Endodermal cell (in vitro differentiated cells): ENCODE measurements around the gene INHBE. TPM values are rescaled to one million over a fixed set of nuclear protein-coding genes. Genes with fewer than 3 reads are reported as not detected.

Experiments
- DNase-seq: peaks from one replicate; pipeline ENCODE4 v3.0.0-alpha.2; 2017
- H3K27ac ChIP-seq: 2 replicates; pipeline ENCODE4 v1.5.1; 2013; ENCODE audit warnings: mild to moderate bottlenecking, low read depth, low read length, moderate library complexity
- H3K27me3 ChIP-seq: 2 replicates; pipeline ENCODE4 v1.6.1; 2013; ENCODE audit warnings: mild to moderate bottlenecking, low read length, moderate library complexity; ENCODE audit not compliant: insufficient read depth, control insufficient read depth, poor library complexity, severe bottlenecking
- H3K36me3 ChIP-seq: 2 replicates; pipeline ENCODE4 v1.7.0; 2013; ENCODE audit warnings: mild to moderate bottlenecking, low read length, moderate library complexity; ENCODE audit not compliant: control insufficient read depth, insufficient read depth
- H3K4me1 ChIP-seq: one replicate; pipeline ENCODE4 v1.7.0; 2013; ENCODE audit warnings: low read length; ENCODE audit not compliant: control insufficient read depth, insufficient read depth
- H3K4me3 ChIP-seq: 2 replicates; pipeline ENCODE4 v1.5.1; 2013; ENCODE audit warnings: mild to moderate bottlenecking, low read length, moderate library complexity
- H3K9ac ChIP-seq: 2 replicates; pipeline ENCODE4 v1.6.1; 2013; ENCODE audit warnings: mild to moderate bottlenecking, low read length, moderate library complexity; ENCODE audit not compliant: poor library complexity, severe bottlenecking; ENCODE audit errors: extremely low read depth
- H3K9me3 ChIP-seq: 2 replicates; pipeline ENCODE4 v1.6.1; 2013; ENCODE audit warnings: mild to moderate bottlenecking, low read length, moderate library complexity; ENCODE audit not compliant: control insufficient read depth
- H3K27ac Mint-ChIP-seq: 2 replicates; pipeline ENCODE4 v1.8.0; 2020; ENCODE audit warnings: mixed read lengths
- H3K27me3 Mint-ChIP-seq: 2 replicates; pipeline ENCODE4 v1.8.0; 2021; ENCODE audit warnings: mild to moderate bottlenecking, mixed read lengths; ENCODE audit not compliant: insufficient read depth
- H3K36me3 Mint-ChIP-seq: 2 replicates; pipeline ENCODE4 v1.8.0; 2020; ENCODE audit warnings: low read depth, mixed read lengths
- H3K4me1 Mint-ChIP-seq: 2 replicates; pipeline ENCODE4 v1.8.0; 2020; ENCODE audit warnings: mixed read lengths
- H3K4me3 Mint-ChIP-seq: 2 replicates; pipeline ENCODE4 v1.8.0; 2020; ENCODE audit warnings: mild to moderate bottlenecking, moderate library complexity, mixed read lengths
- H3K9me3 Mint-ChIP-seq: 2 replicates; pipeline ENCODE4 v1.8.0; 2020; ENCODE audit warnings: mild to moderate bottlenecking, mixed read lengths
- WGBS, 2 experiments: methylation state at CpG; one replicate each; pipeline versions ENCODE4 v1.1.5 to v1.1.7; 2013; ENCODE audit warnings: missing lambda C conversion rate in 2 of 2, mixed read lengths in 1 of 2; ENCODE audit not compliant: insufficient coverage in 1 of 2, insufficient read length in 1 of 2; 5-methylcytosine and 5-hydroxymethylcytosine counted together
- total RNA-seq, 2 donors: library from RNA; stranded (reverse); fragmentation: NEBNext Ultra II Directional in 1 of 2; extraction: Animal tissue kit (Norgen Biotek cat#: 25700) in 1 of 2; gene quantifications; 2 replicates in 1 of 2; 3 replicates in 1 of 2; pipeline ENCODE4 v1.2.1, GENCODE V29; 2021
- TF ChIP-seq, protein P1 (sequence below): fragments of 200-600 bp; sonication (generic); conservative IDR thresholded peaks from 2 replicates; pipeline ENCODE4 v1.5.0; 2021; ENCODE audit warnings: antibody characterized with exemption, mild to moderate bottlenecking

Gene INHBE
- total RNA-seq, 2 donors from 2014 or later = 0.24 to 0.29 TPM

DNA sequence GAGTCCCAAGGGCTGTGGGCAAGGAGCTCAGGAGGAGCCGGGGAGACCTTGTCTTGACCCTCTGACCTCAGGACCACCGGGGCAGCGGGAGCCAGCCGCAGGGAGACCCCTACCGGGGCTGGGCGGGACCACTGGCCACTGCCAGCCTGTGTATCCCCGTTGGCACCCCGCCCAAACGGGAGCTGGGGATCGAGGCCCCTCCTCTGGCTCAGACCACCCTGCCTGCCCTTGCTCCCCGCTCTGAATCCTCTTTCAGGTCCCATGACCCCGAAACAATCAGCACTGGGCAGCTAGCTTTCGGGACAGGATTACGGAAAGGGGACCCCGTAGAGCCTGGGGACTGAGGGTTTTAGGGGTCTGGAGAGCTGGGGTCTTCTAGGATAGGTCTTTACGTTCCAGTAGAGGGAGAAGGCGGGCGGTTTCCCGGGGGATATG, 5.8 kb downstream of the INHBE start:
- Histone ChIP-seq H3K36me3 (no peaks in the 10 kb centered on the region), H3K4me3 (peak overlapping the region; percentile 87), H3K4me1 (no peaks in the 10 kb centered on the region), H3K27ac (peak overlapping the region; percentile 44), H3K9ac (peak overlapping the region; percentile 18), H3K9me3 (no peaks in the 10 kb centered on the region), H3K27me3 (peaks cover 34% of the 10 kb centered on the region)
- 0 to 1% methylated on average over 4 to 17 of the region's 19 CpGs for WGBS, 2 experiments
- peak; percentile 95 for DNase-seq
- Mint-ChIP-seq H3K4me1 (peaks cover 21% of the 10 kb centered on the region), H3K9me3 (no peaks in the 10 kb centered on the region), H3K4me3 (peak overlapping the region; percentile 83), H3K27me3 (peaks cover 40% of the 10 kb centered on the region), H3K27ac (peak overlapping the region; percentile 52), H3K36me3 (no peaks in the 10 kb centered on the region)
- TF ChIP-seq, protein P1, sequence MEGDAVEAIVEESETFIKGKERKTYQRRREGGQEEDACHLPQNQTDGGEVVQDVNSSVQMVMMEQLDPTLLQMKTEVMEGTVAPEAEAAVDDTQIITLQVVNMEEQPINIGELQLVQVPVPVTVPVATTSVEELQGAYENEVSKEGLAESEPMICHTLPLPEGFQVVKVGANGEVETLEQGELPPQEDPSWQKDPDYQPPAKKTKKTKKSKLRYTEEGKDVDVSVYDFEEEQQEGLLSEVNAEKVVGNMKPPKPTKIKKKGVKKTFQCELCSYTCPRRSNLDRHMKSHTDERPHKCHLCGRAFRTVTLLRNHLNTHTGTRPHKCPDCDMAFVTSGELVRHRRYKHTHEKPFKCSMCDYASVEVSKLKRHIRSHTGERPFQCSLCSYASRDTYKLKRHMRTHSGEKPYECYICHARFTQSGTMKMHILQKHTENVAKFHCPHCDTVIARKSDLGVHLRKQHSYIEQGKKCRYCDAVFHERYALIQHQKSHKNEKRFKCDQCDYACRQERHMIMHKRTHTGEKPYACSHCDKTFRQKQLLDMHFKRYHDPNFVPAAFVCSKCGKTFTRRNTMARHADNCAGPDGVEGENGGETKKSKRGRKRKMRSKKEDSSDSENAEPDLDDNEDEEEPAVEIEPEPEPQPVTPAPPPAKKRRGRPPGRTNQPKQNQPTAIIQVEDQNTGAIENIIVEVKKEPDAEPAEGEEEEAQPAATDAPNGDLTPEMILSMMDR = peak; percentile 58

GRCh38 chr12:57461276-57461916, 6.3 kb downstream of the INHBE start:
- peak; percentile 95 for DNase-seq

GRCh38 chr12:57461917-57462250, 6.8 kb downstream of the INHBE start:
- Histone ChIP-seq H3K9me3 (no peaks in the 10 kb centered on the region), H3K4me1 (no peaks in the 10 kb centered on the region), H3K4me3 (peak overlapping the region; percentile 87), H3K27ac (no peak overlapping the region), H3K36me3 (no peaks in the 10 kb centered on the region), H3K27me3 (peaks cover 35% of the 10 kb centered on the region), H3K9ac (no peak overlapping the region)
- Mint-ChIP-seq H3K27ac (peak overlapping the region; percentile 90), H3K36me3 (no peaks in the 10 kb centered on the region), H3K9me3 (no peaks in the 10 kb centered on the region), H3K4me1 (peaks cover 16% of the 10 kb centered on the region), H3K4me3 (peak overlapping the region; percentile 83), H3K27me3 (peaks cover 38% of the 10 kb centered on the region)
- 0% methylated on average over 9 of the region's 9 CpGs; no CpG with 5 or more reads in 1 of the 2 experiments for WGBS, 2 experiments
- TF ChIP-seq, protein P1 = no peak
- DNase-seq = no peak

More at GRCh38 chr12:57461276-57461916, 6.3 kb downstream of the INHBE start:
- Mint-ChIP-seq H3K27ac (peak overlapping the region; percentile 90), H3K4me3 (peak overlapping the region; percentile 83), H3K27me3 (peaks cover 38% of the 10 kb centered on the region), H3K36me3 (no peaks in the 10 kb centered on the region), H3K9me3 (no peaks in the 10 kb centered on the region), H3K4me1 (peaks cover 16% of the 10 kb centered on the region)
- Histone ChIP-seq H3K9me3 (no peaks in the 10 kb centered on the region), H3K4me3 (peak overlapping the region; percentile 87), H3K36me3 (no peaks in the 10 kb centered on the region), H3K4me1 (no peaks in the 10 kb centered on the region), H3K27ac (peak overlapping the region; percentile 44), H3K9ac (peak overlapping the region; percentile 18), H3K27me3 (peaks cover 35% of the 10 kb centered on the region)
- 0% methylated on average over 4 to 31 of the region's 32 CpGs for WGBS, 2 experiments
- TF ChIP-seq, protein P1 = no peak
